Endothelial cell of umbilical vein (primary cell): ENCODE results near the gene PCDH9. TPM values are rescaled to one million over a fixed set of nuclear protein-coding genes. Genes with fewer than 3 reads are reported as not detected.

ENCODE experiments used
- BruUV-seq: library from RNA; stranded (reverse); fragments of 400-500 nt; replicated peaks from 2 replicates; lab custom pipeline; 2021; lab: Mats Ljungman, UMichigan
- CTCF ChIA-PET: fragments of 300-600, 350-600 bp; sonication (Branson Sonifier 250); formaldehyde crosslinking; loops from one replicate; lab custom pipeline; 2021; ENCODE audit warnings: antibody characterized with exemption, inconsistent platforms; lab: Charles Lee
- POLR2A ChIA-PET: fragments of 300-600, 350-600 bp; sonication (Branson Sonifier 250); formaldehyde crosslinking; loops from one replicate; lab custom pipeline; 2021; ENCODE audit warnings: antibody characterized with exemption, inconsistent platforms; lab: Charles Lee
- DNase-seq: peaks from one replicate; pipeline ENCODE4 v3.0.0-alpha.2; 2011; ENCODE audit warnings: low read depth, low spot score
- FAIRE-seq: peaks from 2 replicates; lab custom pipeline; 2011; peaks lifted over from hg19 to GRCh38; lab: Jason Lieb, UNC
- H2AFZ ChIP-seq: 2 replicates; pipeline ENCODE4 v1.6.0; 2012; ENCODE audit warnings: low read depth, low read length, control low read depth, inconsistent platforms
- H3K27ac ChIP-seq: 2 replicates; pipeline ENCODE4 v1.5.1; 2011; ENCODE audit warnings: low read depth, mild to moderate bottlenecking, control low read depth, low read length, moderate library complexity; ENCODE audit not compliant: insufficient read depth
- H3K27me3 ChIP-seq, 2 experiments: 2 replicates each; pipeline versions ENCODE4 v1.6.0 to v1.6.1; 2011; ENCODE audit warnings: low read length in 2 of 2, mixed read lengths in 1 of 2; ENCODE audit not compliant: control insufficient read depth in 2 of 2, insufficient read depth in 2 of 2
- H3K36me3 ChIP-seq, 2 experiments: 2 replicates in 1 of 2; 3 replicates in 1 of 2; pipeline ENCODE4 v1.5.1; 2011; ENCODE audit warnings: low read length in 2 of 2, mild to moderate bottlenecking in 1 of 2, moderate library complexity in 1 of 2; ENCODE audit not compliant: control insufficient read depth in 2 of 2, insufficient read depth in 2 of 2; ENCODE audit errors: extremely low read depth in 1 of 2
- H3K4me1 ChIP-seq: 3 replicates; pipeline ENCODE4 v1.5.1; 2011; ENCODE audit warnings: mild to moderate bottlenecking, low read length; ENCODE audit not compliant: control insufficient read depth, insufficient read depth; ENCODE audit errors: extremely low read depth
- H3K4me2 ChIP-seq: 2 replicates; pipeline ENCODE4 v1.6.1; 2011; ENCODE audit warnings: low read length, control low read depth, mixed read lengths; ENCODE audit not compliant: insufficient read depth
- H3K4me3 ChIP-seq, 3 experiments: fragments of 200-600 bp in 1 of 3; sonication (generic), shearing (Covaris generic) in 1 of 3; replicated peaks in 1 of 3; 2 replicates each; pipeline ENCODE4 v1.5.1; 2011 to 2016; ENCODE audit warnings: control low read depth in 3 of 3, low read length in 3 of 3, mild to moderate bottlenecking in 2 of 3, inconsistent platforms in 1 of 3, low read depth in 1 of 3, moderate library complexity in 1 of 3; ENCODE audit not compliant: insufficient read depth in 1 of 3
- H3K79me2 ChIP-seq: 2 replicates; pipeline ENCODE4 v1.6.0; 2012; ENCODE audit warnings: low read length, inconsistent platforms; ENCODE audit not compliant: control insufficient read depth, insufficient read depth
- H3K9ac ChIP-seq: replicated peaks from 2 replicates; pipeline ENCODE3; 2011; ENCODE audit warnings: low read length, control low read depth; ENCODE audit not compliant: insufficient read depth; ENCODE audit errors: extremely low read depth
- H3K9me1 ChIP-seq: replicated peaks from 3 replicates; pipeline ENCODE4 v1.6.0; 2011; ENCODE audit warnings: mild to moderate bottlenecking, low read length; ENCODE audit not compliant: control insufficient read depth, insufficient read depth; ENCODE audit errors: extremely low read depth
- H3K9me3 ChIP-seq: replicated peaks from 2 replicates; pipeline ENCODE4 v1.5.1; 2012; ENCODE audit warnings: low read length, inconsistent platforms; ENCODE audit not compliant: control insufficient read depth, insufficient read depth
- H4K20me1 ChIP-seq: replicated peaks from 2 replicates; pipeline ENCODE3; 2011; ENCODE audit warnings: mild to moderate bottlenecking, low read length; ENCODE audit not compliant: control insufficient read depth, insufficient read depth; ENCODE audit errors: extremely low read depth
- EZH2 ChIP-seq: IDR thresholded peaks from 2 replicates; pipeline ENCODE4 v1.6.1; 2012; ENCODE audit warnings: borderline replicate concordance, low read depth, mild to moderate bottlenecking, moderate library complexity, low read length, inconsistent platforms; ENCODE audit not compliant: severe bottlenecking
- FOS ChIP-seq: IDR thresholded peaks from 2 replicates; pipeline ENCODE4 v1.6.1; 2011; ENCODE audit warnings: mild to moderate bottlenecking, low read length, moderate library complexity, borderline replicate concordance; ENCODE audit not compliant: insufficient read depth
- GATA2 ChIP-seq: IDR thresholded peaks from 2 replicates; pipeline ENCODE4 v1.7.0; 2011; ENCODE audit warnings: low read depth, mild to moderate bottlenecking, moderate library complexity, mixed read lengths, low read length; ENCODE audit not compliant: insufficient read length, insufficient read depth
- JUN ChIP-seq: IDR thresholded peaks from 2 replicates; pipeline ENCODE4 v1.6.1; 2011; ENCODE audit warnings: borderline replicate concordance, low read depth; ENCODE audit not compliant: insufficient read length, insufficient read depth
- MYC ChIP-seq: IDR thresholded peaks from one replicate; pipeline ENCODE4 v1.6.1; 2011; ENCODE audit warnings: mild to moderate bottlenecking, low read depth, low read length
- POLR2A ChIP-seq: IDR thresholded peaks from 2 replicates; pipeline ENCODE4 v1.6.1; 2012; ENCODE audit warnings: low read depth, mild to moderate bottlenecking, control low read depth, low read length
- POLR2AphosphoS5 ChIP-seq: IDR thresholded peaks from 2 replicates; pipeline ENCODE4 v1.6.1; 2012; ENCODE audit warnings: low read depth, mild to moderate bottlenecking, control low read depth, low read length, moderate library complexity; ENCODE audit not compliant: insufficient read depth
- dilution Hi-C: fragments of 300-500 bp; cut with MboI; formaldehyde crosslinking; loops from one replicate; pipeline ENCODE4 v1.15.0; 2019; ENCODE audit warnings: low sequenced_read_pairs; ENCODE audit not compliant: extremely low pct_ligation_motif_present
- intact Hi-C: fragments of 100-400 bp; cut with micrococcal nuclease; formaldehyde crosslinking; loops from one replicate; pipeline ENCODE4 v1.10.0; 2022
- polyA plus RNA-seq, 4 experiments: library from polyadenylated mRNA; depleted of rRNA in 3 of 4; stranded (reverse) in 3 of 4; unstranded in 1 of 4; fragments of >200 nt; gene quantifications; 2 replicates each; pipeline versions ENCODE4 v1.2.1 to v1.2.3, GENCODE V29; 2011 to 2012; ENCODE audit warnings: missing spikeins in 1 of 4
- total RNA-seq: library from RNA; stranded (reverse); gene quantifications from 2 replicates; pipeline ENCODE4 v1.2.3, GENCODE V29; 2021
- TF ChIP-seq, protein P1 (sequence below): IDR thresholded peaks from 2 replicates; pipeline ENCODE4 v1.6.1; 2011; ENCODE audit not compliant: insufficient read depth, insufficient read length
- TF ChIP-seq, protein P2 (sequence below), 2 donors: IDR thresholded peaks; 1 replicate in 1 of 2; 2 replicates in 1 of 2; pipeline ENCODE4 v1.5.1; 2011; ENCODE audit warnings: low read length in 2 of 2, mild to moderate bottlenecking in 2 of 2, moderate library complexity in 2 of 2, control low read depth in 1 of 2, inconsistent platforms in 1 of 2, low read depth in 1 of 2; ENCODE audit not compliant: insufficient read depth in 1 of 2; ENCODE audit errors: extremely low read depth in 1 of 2

The PCDH9 gene
- total and polyA plus RNA-seq, 2 donors (not counting 3 experiments of a cell fraction or from before 2014, with no cell fraction given): 1.1 to 5.2 TPM

DNA sequence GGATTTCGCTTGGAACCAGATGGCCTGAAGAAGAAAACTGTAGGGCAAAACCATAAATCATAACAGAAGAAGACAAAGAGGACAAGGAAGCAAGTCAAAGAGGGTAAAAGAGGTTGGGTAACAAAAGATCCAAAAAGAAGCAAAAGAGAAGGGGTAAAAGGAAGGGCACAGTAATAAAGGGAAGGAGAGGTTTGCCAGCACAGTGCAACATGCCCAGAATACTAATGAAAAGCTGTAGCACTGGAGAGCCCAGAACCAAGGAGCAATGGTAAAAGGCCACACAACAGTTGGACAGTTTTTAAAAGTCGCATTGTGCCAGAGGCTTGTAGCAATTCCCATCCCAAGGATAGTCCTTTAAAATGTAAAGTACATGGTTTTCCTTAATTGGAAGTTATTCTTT, 506.6 kb downstream of the PCDH9 start:
- Histone ChIP-seq H3K79me2 (no peaks in the 10 kb centered on the region), H3K27me3 (peaks cover 0 to 3% of the 10 kb centered on the region in 2 experiments), H3K4me3 (no peak overlapping the region), H3K9me1 (no peaks in the 10 kb centered on the region), H3K4me1 (no peaks in the 10 kb centered on the region), H3K27ac (no peak overlapping the region), H2AFZ (no peak overlapping the region), H3K9me3 (no peaks in the 10 kb centered on the region), H3K36me3 (no peaks in the 10 kb centered on the region), H4K20me1 (no peaks in the 10 kb centered on the region), H3K4me2 (no peak overlapping the region), H3K9ac (no peak overlapping the region)
- TF ChIP-seq, protein P1, sequence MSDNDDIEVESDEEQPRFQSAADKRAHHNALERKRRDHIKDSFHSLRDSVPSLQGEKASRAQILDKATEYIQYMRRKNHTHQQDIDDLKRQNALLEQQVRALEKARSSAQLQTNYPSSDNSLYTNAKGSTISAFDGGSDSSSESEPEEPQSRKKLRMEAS: no peak
- TF ChIP-seq EZH2 (no peak), JUN (no peak)
- ChIA-PET CTCF (interaction anchor here (1.1 kb wide), 1 partner anchor 271 kb away, joined by 3 read pairs; no protein-coding TSS in a partner anchor), POLR2A (no interaction called here)
- FAIRE-seq (no peak), DNase-seq (no peak)
- intact Hi-C loops (no loop called here), dilution Hi-C loops (no loop called here)
- no TSS peak for BruUV-seq

DNA sequence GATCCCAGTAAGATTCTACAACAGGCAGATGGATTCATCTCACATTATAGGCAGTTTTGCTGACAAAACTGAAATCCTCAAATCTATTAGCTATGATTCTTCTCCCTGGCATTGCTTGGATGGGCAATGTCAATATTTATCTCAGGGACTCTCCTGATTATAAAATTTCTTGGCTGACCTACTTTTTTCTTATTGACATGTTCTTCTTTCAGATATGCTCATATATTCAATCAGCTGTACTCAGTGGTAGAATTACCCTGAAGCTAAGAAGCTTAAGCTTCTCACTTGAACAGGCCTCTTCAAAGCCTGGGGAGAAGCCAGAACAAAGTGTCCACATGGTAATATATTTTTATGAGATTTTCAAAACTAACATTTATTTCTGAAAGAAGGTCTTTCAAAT, 513.6 kb downstream of the PCDH9 start:
- intact Hi-C loops (no loop called here), dilution Hi-C loops (no loop called here)
- DNase-seq (no peak), FAIRE-seq (no peak)
- ChIA-PET POLR2A (no interaction called here), CTCF (interaction anchor here (1.1 to 2.1 kb wide), 4 partner anchors 12 to 278 kb away, joined by 3 to 8 read pairs (median 4); no protein-coding TSS in a partner anchor)
- no TSS peak for BruUV-seq
- TF ChIP-seq, protein P2, sequence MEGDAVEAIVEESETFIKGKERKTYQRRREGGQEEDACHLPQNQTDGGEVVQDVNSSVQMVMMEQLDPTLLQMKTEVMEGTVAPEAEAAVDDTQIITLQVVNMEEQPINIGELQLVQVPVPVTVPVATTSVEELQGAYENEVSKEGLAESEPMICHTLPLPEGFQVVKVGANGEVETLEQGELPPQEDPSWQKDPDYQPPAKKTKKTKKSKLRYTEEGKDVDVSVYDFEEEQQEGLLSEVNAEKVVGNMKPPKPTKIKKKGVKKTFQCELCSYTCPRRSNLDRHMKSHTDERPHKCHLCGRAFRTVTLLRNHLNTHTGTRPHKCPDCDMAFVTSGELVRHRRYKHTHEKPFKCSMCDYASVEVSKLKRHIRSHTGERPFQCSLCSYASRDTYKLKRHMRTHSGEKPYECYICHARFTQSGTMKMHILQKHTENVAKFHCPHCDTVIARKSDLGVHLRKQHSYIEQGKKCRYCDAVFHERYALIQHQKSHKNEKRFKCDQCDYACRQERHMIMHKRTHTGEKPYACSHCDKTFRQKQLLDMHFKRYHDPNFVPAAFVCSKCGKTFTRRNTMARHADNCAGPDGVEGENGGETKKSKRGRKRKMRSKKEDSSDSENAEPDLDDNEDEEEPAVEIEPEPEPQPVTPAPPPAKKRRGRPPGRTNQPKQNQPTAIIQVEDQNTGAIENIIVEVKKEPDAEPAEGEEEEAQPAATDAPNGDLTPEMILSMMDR (IDR thresholded peaks at IDR 0.05; ENCODE audit: extremely low read depth in 1 of 2, insufficient read depth in 1 of 2, low read depth in 1 of 2, low read length in 2 of 2): no peak
- TF ChIP-seq POLR2AphosphoS5 (no peak), FOS (no peak), MYC (no peak), GATA2 (no peak), JUN (no peak), EZH2 (no peak), POLR2A (no peak)
- TF ChIP-seq, protein P1: no peak
- Histone ChIP-seq H3K9me1 (no peaks in the 10 kb centered on the region), H3K27ac (no peak overlapping the region), H3K4me3 (no peak overlapping the region), H3K27me3 (no peaks in the 10 kb centered on the region), H3K4me2 (no peak overlapping the region), H3K4me1 (no peaks in the 10 kb centered on the region), H3K79me2 (no peaks in the 10 kb centered on the region), H3K9ac (no peak overlapping the region), H3K36me3 (no peaks in the 10 kb centered on the region), H4K20me1 (no peaks in the 10 kb centered on the region), H2AFZ (no peak overlapping the region), H3K9me3 (no peaks in the 10 kb centered on the region)
